UCSD-AML1 (cell line): Measurements from ENCODE around the gene TBCD.

Source experiments
- DNase-seq: peaks from one replicate; lab custom pipeline; 2025; ENCODE audit not compliant: unreplicated experiment; lab: John Stamatoyannopoulos, UW

The TBCD gene

GRCh38 chr17:82920715-82921114 is 168.8 kb downstream of the TBCD start:
- DNase-seq: no peak

- DNase-seq: no peak
These were observed 169.6 kb downstream of the TBCD start for GRCh38 chr17:82921426-82921825.

DNA sequence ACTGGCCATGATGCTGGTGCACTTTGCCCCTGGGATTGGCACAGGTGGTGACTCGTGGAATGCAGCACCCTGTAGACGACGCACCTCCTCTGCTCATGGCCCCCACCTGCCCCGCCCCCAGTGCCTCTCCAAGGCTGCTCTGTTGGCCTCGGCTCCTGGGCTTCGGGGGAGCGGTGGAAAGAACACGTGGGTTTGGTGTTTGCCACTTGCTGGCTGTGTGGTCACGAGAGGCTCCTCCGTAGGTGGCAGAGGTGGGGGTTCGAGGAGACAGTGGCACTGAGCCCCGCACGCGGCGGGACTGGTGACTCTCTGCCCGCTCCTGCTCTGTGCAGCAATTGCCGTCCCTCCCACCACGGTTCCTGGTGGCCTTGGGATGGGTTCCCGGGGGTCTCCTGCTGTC is 170.8 kb downstream of the TBCD start:
- DNase-seq: no peak

DNA sequence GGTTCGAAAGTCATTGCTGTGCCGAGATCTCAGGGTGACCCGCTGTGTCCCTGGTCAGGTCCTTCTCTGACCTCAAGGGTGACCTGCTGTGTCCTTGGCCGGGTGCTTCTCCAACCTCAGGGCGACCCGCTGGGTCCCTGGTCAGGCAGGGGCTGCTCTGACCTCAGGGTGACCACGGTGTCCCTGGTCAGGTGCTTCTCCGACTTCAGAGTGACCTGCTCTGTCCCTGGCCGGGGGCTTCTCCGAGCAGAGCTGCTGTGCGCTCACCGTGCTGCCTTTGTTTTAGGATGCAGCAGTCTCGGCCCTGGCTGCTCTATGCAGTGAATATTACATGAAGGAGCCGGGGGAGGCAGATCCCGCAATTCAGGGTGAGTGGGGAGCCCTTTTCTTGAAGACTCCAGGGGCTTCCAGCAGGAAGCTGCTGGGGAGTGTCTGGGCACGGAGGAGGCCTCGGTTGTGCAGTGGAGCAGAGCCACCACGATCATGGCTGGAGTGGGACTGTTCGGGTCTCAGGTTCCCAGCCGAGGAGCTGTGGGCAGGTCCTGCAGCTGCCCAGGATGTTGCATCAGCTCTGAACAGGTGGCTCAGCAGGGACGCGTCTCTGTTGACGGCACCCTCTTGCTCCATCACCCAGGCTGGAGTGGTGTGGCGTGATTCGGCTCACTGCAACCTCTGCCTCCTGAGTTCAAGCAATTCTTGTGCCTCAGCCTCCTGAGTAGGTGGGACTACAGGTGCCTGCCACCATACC is 171.7 kb downstream of the TBCD start:
- DNase-seq: no peak

GRCh38 chr17:82924214-82924613 is 172.3 kb downstream of the TBCD start:
- no peak for DNase-seq

GRCh38 chr17:82924812-82925211 is 172.9 kb downstream of the TBCD start:
- no peak for DNase-seq

DNA sequence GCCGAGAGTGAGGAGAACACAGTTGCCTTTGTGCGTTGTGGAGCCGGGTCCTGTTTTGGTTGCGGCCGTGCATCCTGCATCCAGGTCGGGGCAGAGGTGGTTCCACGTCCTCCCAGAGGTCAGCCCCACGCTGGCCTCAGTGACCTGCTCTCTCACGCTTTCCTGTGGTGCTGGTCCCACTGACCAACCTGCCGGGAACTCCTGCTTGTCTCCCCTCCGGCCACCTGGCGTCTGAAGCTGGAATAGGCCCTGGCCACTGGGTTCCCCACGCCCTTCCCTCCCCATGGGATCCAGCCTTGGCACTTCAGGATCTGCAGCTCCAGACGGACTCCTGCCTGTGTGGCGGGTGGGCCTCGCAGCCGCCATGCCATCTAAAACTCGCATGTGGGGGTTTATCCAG is 173.5 kb downstream of the TBCD start:
- DNase-seq: no peak

- no peak for DNase-seq
These were observed 174.2 kb downstream of the TBCD start for GRCh38 chr17:82926081-82926480.

DNA sequence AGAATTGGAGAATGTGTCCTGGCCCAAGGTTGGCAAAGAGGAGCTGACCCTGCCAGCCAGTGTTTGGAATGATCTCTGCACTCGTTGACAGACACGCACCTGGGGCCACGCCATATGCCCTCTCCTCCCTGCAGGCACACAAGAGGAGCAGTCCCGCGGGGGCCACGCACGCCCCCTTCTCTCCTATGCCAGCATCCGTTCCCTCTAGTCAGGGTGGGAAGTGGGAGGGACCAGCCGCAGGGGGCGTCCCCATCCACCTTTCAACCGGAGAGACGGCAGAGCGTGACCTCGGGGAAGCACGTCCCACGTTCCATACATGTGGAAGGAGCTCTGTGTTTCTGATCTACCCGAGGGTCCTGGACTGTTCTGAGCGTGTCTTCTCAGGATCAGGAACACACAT is 174.9 kb downstream of the TBCD start:
- DNase-seq: no peak

DNA sequence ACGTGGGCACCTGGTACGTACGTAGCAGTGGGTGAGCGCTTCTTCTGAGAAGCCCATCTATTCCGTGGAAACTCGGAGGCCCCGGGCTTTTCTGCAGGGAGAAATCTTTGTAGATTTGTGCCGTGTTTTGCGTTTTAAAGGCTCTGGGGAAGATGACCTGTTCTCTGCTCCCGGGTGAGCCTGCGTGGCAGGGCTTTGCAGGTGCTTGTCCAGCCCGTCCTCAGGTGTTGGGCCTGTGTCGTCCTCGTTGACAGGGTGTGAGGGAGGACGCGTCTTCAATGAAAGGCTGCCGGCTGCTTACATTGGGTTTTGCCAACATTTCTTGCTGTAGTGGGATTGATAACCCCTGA is 175.4 kb downstream of the TBCD start:
- DNase-seq: no peak

- DNase-seq: no peak
These were observed 176.1 kb downstream of the TBCD start for GRCh38 chr17:82927661-82928601.

- no peak for DNase-seq
These were observed 177.3 kb downstream of the TBCD start for GRCh38 chr17:82929011-82929622.

- DNase-seq: no peak
These were observed 177.8 kb downstream of the TBCD start for GRCh38 chr17:82929676-82930042.

DNA sequence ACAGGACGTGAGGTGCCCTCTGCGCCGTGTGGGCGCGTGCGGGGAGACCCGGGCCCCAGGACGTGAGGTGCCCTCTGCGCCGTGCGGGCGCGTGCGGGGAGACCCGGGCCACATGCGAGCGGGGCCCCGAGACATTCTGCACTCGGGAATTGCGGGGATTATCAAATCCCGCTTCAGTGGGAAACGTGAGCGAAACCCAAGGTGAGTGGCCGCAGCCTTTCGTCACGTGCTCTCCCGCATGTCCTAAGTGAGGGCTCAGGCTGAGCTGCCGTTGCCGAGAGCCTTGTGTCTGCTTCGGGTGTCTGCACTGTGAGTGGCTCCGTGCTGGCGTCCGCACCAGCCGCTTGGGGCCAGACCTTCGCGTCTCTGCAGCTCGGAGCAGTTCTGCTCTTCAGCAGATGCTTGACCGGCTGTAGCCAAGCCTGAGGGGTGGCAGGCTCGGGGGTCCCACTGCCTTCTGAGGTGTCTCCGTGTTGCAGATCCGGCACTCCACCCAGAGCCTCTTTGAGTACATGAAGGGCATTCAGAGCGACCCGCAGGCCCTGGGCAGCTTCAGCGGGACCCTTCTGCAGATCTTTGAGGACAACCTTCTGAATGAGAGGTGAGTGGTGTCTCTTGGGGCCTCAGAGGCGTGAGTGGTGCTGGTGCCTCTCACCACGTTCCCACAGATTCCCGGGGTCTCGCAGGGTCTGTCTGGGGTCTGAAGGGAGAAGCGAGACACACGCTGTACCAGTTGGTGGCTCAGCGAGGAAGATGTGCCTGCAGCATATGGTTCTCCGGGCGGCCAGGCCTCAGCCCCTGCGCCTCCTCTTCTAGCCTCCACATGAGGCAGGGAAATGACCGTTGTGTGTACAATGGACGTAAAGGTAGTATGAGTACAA is 178.4 kb downstream of the TBCD start:
- DNase-seq: no peak

GRCh38 chr17:82930924-82931698 is 179.2 kb downstream of the TBCD start:
- no peak for DNase-seq

DNA sequence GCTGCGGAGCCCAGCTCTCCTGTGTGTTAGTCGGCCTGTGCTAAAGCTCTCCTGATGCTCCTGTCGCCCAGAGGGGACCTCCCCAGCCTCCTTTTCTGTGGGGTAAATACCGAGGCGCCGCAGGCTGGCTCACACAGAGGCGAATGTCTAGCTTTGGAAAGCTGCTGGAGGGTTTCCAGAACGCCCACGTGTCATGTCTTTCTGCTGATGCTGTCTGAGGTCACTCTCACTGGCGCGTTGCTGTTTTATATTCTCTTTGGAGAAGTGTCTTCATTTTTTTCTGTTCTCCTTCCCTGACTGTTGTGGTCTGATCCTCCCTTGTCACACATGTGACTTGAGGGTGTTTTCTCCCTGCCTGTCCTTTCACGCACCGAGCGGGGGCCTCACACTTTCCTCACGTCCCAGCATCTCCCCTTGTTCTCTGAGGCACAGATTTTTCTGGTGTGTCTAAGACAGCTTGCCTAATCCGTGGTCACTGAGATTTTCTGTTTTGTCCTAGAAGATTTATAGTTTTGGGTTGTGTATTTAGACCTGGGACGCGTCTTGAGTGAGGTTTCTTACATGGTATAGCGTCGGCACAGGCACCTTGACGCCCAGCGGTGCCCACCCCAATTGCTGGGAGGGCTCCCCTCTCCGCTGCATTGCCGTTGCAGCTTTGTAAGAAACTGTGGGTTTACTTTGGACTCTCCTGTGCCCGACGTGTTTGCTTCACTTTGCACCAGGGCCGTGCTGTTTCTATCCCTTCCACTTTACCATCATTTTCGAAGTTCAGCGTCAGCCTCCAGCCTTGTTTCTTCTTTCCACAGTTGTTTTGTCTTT is 180.0 kb downstream of the TBCD start:
- no peak for DNase-seq

- no peak for DNase-seq
These were observed 180.8 kb downstream of the TBCD start for GRCh38 chr17:82932518-82933310.

- DNase-seq: no peak
These were observed 182.0 kb downstream of the TBCD start for GRCh38 chr17:82933911-82934310.
